ENCODE results near the gene SLC9A5.

DNA sequence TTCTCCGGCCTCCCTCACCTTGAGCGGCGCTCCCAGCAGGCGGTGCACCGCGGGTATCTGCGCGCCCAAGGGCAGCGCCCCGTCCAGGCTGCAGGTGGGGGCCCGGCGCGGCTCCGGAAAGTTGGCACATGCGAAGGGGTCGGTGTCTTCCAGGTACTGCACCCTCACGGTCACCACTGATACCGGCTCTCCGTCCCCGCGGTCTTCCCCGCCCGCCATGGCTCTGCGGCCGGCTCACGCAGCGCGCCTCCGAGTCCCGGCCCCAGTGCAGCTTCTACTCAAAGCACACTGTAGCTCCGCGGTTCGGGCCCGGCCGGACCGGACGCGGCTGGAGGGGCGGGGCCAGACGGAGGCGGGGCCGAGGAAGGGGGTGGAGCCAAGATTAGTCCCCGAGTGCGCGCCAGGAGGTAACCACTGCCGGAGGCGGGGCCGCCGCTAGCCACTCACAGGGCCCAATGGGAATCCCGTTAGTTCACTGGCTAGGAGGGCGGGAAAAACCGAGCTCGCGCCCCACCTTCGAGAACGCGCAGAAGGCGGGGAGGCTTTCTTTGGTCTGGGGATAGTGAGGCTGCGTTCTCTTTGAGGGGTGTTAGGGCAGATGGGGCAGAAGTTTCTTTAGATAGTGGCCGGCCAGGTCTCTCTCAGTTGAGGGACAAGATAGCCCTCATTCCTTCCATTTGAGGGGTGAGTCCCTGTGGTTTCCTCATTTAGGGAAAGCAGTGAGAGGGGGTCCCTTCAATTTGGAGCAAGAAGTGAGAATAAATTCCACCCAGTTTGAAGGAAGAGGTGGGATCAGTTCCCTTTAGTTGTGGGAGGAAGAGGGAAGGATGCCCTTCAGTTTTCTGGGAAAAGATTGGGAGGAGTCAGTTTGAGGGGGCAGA lies 1.3 kb upstream of the SLC9A5 start, which contains the start of gene FHOD1:
- TF ChIP-seq, protein P1, sequence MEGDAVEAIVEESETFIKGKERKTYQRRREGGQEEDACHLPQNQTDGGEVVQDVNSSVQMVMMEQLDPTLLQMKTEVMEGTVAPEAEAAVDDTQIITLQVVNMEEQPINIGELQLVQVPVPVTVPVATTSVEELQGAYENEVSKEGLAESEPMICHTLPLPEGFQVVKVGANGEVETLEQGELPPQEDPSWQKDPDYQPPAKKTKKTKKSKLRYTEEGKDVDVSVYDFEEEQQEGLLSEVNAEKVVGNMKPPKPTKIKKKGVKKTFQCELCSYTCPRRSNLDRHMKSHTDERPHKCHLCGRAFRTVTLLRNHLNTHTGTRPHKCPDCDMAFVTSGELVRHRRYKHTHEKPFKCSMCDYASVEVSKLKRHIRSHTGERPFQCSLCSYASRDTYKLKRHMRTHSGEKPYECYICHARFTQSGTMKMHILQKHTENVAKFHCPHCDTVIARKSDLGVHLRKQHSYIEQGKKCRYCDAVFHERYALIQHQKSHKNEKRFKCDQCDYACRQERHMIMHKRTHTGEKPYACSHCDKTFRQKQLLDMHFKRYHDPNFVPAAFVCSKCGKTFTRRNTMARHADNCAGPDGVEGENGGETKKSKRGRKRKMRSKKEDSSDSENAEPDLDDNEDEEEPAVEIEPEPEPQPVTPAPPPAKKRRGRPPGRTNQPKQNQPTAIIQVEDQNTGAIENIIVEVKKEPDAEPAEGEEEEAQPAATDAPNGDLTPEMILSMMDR (IDR thresholded peaks at IDR 0.05) = no peak
- no peak for TF ChIP-seq EP300 (IDR thresholded peaks at IDR 0.05)
- peak; percentile 60 for TF ChIP-seq POLR2A (IDR thresholded peaks at IDR 0.05)

Data from ovary (tissue), 3 donors.